ENCODE data around the gene CCDC54. TPM values are rescaled to one million over a fixed set of nuclear protein-coding genes. Genes with fewer than 3 reads are reported as not detected.
"Not testable (repeated sequence)": the region's sequence is repeated elsewhere in the genome, so short reads cannot be mapped to it uniquely, and the experiment has no call there.

CCDC54 gene
- total RNA-seq: not detected

GRCh38 chr3:107377151-107377550 is at the start of gene CCDC54:
TSS of gene CCDC54 (plus strand) at chr3:107377439. CDS start at chr3:107377588, 149 bp downstream.
- TF ChIP-seq CTCF (IDR thresholded peaks at IDR 0.05): no peak
- Histone ChIP-seq H3K4me3 (no peak within 1 kb of the TSS), H3K27me3 (replicated peaks; ENCODE audit: insufficient read depth) (no peaks in the 10 kb centered on the region), H3K27ac (no peak within 1 kb of the TSS), H3K9me3 (no peaks in the 10 kb centered on the region), H3K4me1 (ENCODE audit: control insufficient read depth in 1 of 2, low read depth in 2 of 2) (peaks cover 0 to 5% of the 10 kb centered on the region in 2 donors), H3K36me3 (no peaks in the 10 kb centered on the region)
- DNase-seq (ENCODE audit: low spot score) (no peak), ATAC-seq (ENCODE audit: insufficient number of reproducible peaks, low FRiP score, low read depth) (no peak)

DNA sequence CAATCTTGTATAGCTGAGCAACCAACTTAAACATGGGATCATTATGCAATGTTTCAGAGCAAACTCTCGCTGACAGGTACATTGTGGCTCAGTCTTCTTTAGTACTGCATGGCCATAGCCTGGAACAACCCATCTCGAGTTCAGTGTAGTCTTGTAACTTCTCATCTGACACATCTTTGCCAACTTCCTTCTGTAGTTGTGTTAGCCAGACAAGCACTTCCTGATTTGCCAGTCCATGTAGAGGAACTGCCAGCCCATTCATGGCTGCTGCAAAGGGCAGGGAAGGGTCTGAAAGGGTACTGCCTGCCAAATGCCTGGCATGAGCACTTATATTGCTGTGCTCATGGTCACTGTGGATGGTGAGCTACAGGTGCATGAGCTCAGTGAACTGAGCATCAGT is 49.2 kb upstream of the CCDC54 start:
- Histone ChIP-seq H3K4me1 (ENCODE audit: control insufficient read depth in 1 of 2, low read depth in 2 of 2) (no peaks in the 10 kb centered on the region), H3K9me3 (no peaks in the 10 kb centered on the region), H3K27ac (no peak overlapping the region), H3K27me3 (replicated peaks; ENCODE audit: insufficient read depth) (no peaks in the 10 kb centered on the region), H3K4me3 (no peak overlapping the region), H3K36me3 (no peaks in the 10 kb centered on the region)
- no peak for DNase-seq (ENCODE audit: low spot score)
- ATAC-seq (ENCODE audit: insufficient number of reproducible peaks, low FRiP score, low read depth): no peak
- TF ChIP-seq CTCF (IDR thresholded peaks at IDR 0.05): no peak

DNA sequence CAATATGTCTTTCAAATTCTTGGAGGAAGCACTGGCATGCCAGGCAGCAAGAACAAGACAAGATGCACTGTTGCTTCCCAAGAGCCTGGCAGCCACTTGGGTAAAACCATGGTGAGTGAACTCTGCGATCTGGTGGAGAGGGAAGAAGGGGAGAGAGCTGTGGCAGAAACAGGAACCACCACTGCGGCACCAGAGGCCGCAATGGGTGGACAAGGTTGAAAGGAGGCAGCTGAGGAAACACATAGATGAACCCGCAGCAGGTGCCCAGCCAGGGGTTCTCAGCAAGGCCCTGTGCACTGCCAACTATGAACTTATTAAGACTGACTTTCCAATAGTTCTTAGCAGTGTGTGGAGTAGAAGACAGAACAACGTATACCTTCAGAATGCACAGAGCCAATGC is 48.2 kb upstream of the CCDC54 start:
- Histone ChIP-seq H3K36me3 (no peaks in the 10 kb centered on the region), H3K4me3 (no peak overlapping the region), H3K9me3 (no peaks in the 10 kb centered on the region), H3K27me3 (replicated peaks; ENCODE audit: insufficient read depth) (no peaks in the 10 kb centered on the region), H3K4me1 (ENCODE audit: control insufficient read depth in 1 of 2, low read depth in 2 of 2) (no peaks in the 10 kb centered on the region), H3K27ac (no peak overlapping the region)
- no peak for TF ChIP-seq CTCF (IDR thresholded peaks at IDR 0.05)
- no peak for DNase-seq (ENCODE audit: low spot score)
- ATAC-seq (ENCODE audit: insufficient number of reproducible peaks, low FRiP score, low read depth): no peak

GRCh38 chr3:107339690-107340089 is 37.5 kb upstream of the CCDC54 start:
- not testable (repeated sequence) for H3K4me3 ChIP-seq; H3K36me3 ChIP-seq; DNase-seq (ENCODE audit: low spot score); H3K4me1 ChIP-seq (ENCODE audit: control insufficient read depth in 1 of 2, low read depth in 2 of 2); H3K27me3 ChIP-seq (replicated peaks; ENCODE audit: insufficient read depth); ATAC-seq (ENCODE audit: insufficient number of reproducible peaks, low FRiP score, low read depth); H3K9me3 ChIP-seq; H3K27ac ChIP-seq

- DNase-seq (ENCODE audit: low spot score) (no peak), ATAC-seq (ENCODE audit: insufficient number of reproducible peaks, low FRiP score, low read depth) (no peak)
- Histone ChIP-seq H3K4me1 (ENCODE audit: control insufficient read depth in 1 of 2, low read depth in 2 of 2) (no peaks in the 10 kb centered on the region), H3K4me3 (no peak overlapping the region), H3K27me3 (replicated peaks; ENCODE audit: insufficient read depth) (no peaks in the 10 kb centered on the region), H3K27ac (no peak overlapping the region), H3K36me3 (no peaks in the 10 kb centered on the region), H3K9me3 (no peaks in the 10 kb centered on the region)
- TF ChIP-seq CTCF (IDR thresholded peaks at IDR 0.05): no peak
Measured at GRCh38 chr3:107344722-107345121, 32.5 kb upstream of the CCDC54 start.

- Histone ChIP-seq H3K27ac (no peak overlapping the region), H3K27me3 (replicated peaks; ENCODE audit: insufficient read depth) (no peaks in the 10 kb centered on the region), H3K4me1 (ENCODE audit: control insufficient read depth in 1 of 2, low read depth in 2 of 2) (no peaks in the 10 kb centered on the region), H3K36me3 (no peaks in the 10 kb centered on the region), H3K4me3 (no peak overlapping the region), H3K9me3 (no peaks in the 10 kb centered on the region)
- ATAC-seq (ENCODE audit: insufficient number of reproducible peaks, low FRiP score, low read depth) (no peak), DNase-seq (ENCODE audit: low spot score) (no peak)
- TF ChIP-seq CTCF (IDR thresholded peaks at IDR 0.05): no peak
Measured at GRCh38 chr3:107345822-107346405, 31.3 kb upstream of the CCDC54 start.
